Measurements from ENCODE around the gene PKM. TPM values are rescaled to one million over a fixed set of nuclear protein-coding genes. Genes with fewer than 3 reads are reported as not detected.

Gene PKM
- total and polyA plus RNA-seq, 9 of the 15 experiments (the other 6 are each of a cell fraction or from before 2014, with no cell fraction given), result 140 to 825 (median 383) TPM

GRCh38 chr15:72229076-72229946 lies 1.7 kb downstream of the PKM start (continued):
- TF ChIP-seq E2F6 (IDR thresholded peaks at IDR 0.05; ENCODE audit: borderline replicate concordance in 1 of 2, extremely low read depth in 1 of 2, insufficient read depth in 1 of 2, insufficient read length in 1 of 2, low read depth in 1 of 2, low read length in 1 of 2, poor library complexity in 1 of 2, severe bottlenecking in 1 of 2) (peak in 1 of 2 experiments; percentile 19), PHF21A (IDR thresholded peaks at IDR 0.05; ENCODE audit: borderline replicate concordance, low read depth) (0 out of 2 replicates have a peak, but pooled peaks have one; percentile 0), E2F1 (CRISPR knock-in tag; IDR thresholded peaks at IDR 0.05) (no peak)

GRCh38 chr15:72227720-72228119 lies 3.3 kb downstream of the PKM start:
- CTCF ChIA-PET (ENCODE audit: low intra/inter-chr PET ratio), result no interaction called here
- H3K4me2 ChIP-seq (ENCODE audit: insufficient read depth, low read length), result peak overlapping the region; percentile 96
- H3K9ac ChIP-seq (ENCODE audit: insufficient read depth in 1 of 2, low read depth in 2 of 2, low read length in 2 of 2), result peak overlapping the region in 1 of 2 experiments; percentile 77; a peak in 1 of 4 replicates
- ATAC-seq (no peak), FAIRE-seq (no peak), DNase-seq (ENCODE audit: extremely low read depth in 1 of 4, low spot score in 3 of 4) (peak in 1 of 4 experiments; percentile 40)
- H3K27ac ChIP-seq (ENCODE audit: extremely low read depth, low read depth, low read length), result peak overlapping the region; percentile 88
- POLR2A ChIA-PET, result interaction anchor here (0.5 to 3.1 kb wide), 5 partner anchors 9 to 979 kb away, joined by 3 to 13 read pairs (median 3); no protein-coding TSS in a partner anchor
- H3K4me1 ChIP-seq (replicated peaks in 1 of 2; ENCODE audit: control insufficient read depth in 2 of 2, insufficient read depth in 2 of 2, low read length in 2 of 2), result peaks cover 45 to 58% of the 10 kb centered on the region in 2 experiments
- peak overlapping the region; percentile 67 for H3K4me3 ChIP-seq
- peaks cover 8% of the 10 kb centered on the region for H3K9me1 ChIP-seq (ENCODE audit: control insufficient read depth, insufficient read depth, low read length)
- H3K27me3 ChIP-seq (ENCODE audit: control insufficient read depth in 2 of 2, insufficient read depth in 2 of 2, low read length in 2 of 2), result no peaks in the 10 kb centered on the region
- peaks cover 79% of the 10 kb centered on the region for H3K79me2 ChIP-seq (ENCODE audit: control insufficient read depth, insufficient read depth, low read length)
- no peak overlapping the region for H2AFZ ChIP-seq (ENCODE audit: low read depth, low read length)
- BruUV-seq (replicated peaks), result no TSS peak
- in situ Hi-C loops (cut with MboI), result no loop called here
- H3K9me3 ChIP-seq (replicated peaks; ENCODE audit: control insufficient read depth, insufficient read depth, low read depth, low read length), result no peaks in the 10 kb centered on the region
- peaks cover 50% of the 10 kb centered on the region for H3K36me3 ChIP-seq (ENCODE audit: control insufficient read depth, insufficient read depth, low read length)
- WGBS (ENCODE audit: insufficient coverage, low coverage, missing lambda C conversion rate), result 11% methylated on average over 4 of the region's 4 CpGs
- peaks cover 14% of the 10 kb centered on the region for H4K20me1 ChIP-seq (replicated peaks; ENCODE audit: control insufficient read depth, insufficient read depth, low read length)
- intact Hi-C loops (cut with micrococcal nuclease), result no loop called here
- TF ChIP-seq ZNF512 (tag; IDR thresholded peaks at IDR 0.05) (peak; percentile 72; the same call in 1 of the 2 replicates), RB1 (IDR thresholded peaks at IDR 0.05; ENCODE audit: low read depth) (0 out of 2 replicates have a peak, but pooled peaks have one; percentile 27), ASH1L (IDR thresholded peaks at IDR 0.05; ENCODE audit: borderline replicate concordance, low read depth, partially characterized antibody) (no peak), NFE2L1 (tag; IDR thresholded peaks at IDR 0.05; ENCODE audit: borderline replicate concordance, low read depth) (peak; percentile 16; the same call in 1 of the 2 replicates), C11orf30 (IDR thresholded peaks at IDR 0.05; ENCODE audit: low read depth) (peak; percentile 75), MAFF (IDR thresholded peaks at IDR 0.05; ENCODE audit: low read length) (peak; percentile 49; the same call in 1 of the 2 replicates), ZNF668 (CRISPR knock-in tag; IDR thresholded peaks at IDR 0.05) (no peak), E2F6 (IDR thresholded peaks at IDR 0.05; ENCODE audit: borderline replicate concordance in 1 of 2, extremely low read depth in 1 of 2, insufficient read depth in 1 of 2, insufficient read length in 1 of 2, low read depth in 1 of 2, low read length in 1 of 2, poor library complexity in 1 of 2, severe bottlenecking in 1 of 2) (no peak), MAFG (tag; conservative IDR thresholded peaks at IDR 0.05) (peak; percentile 79), TARDBP (IDR thresholded peaks at IDR 0.05) (no peak), MAFK (IDR thresholded peaks at IDR 0.05; ENCODE audit: low read length) (peak; percentile 55; the same call in 1 of the 2 replicates), NR1H2 (CRISPR knock-in tag; IDR thresholded peaks at IDR 0.05) (no peak)
